Peyer's patch (tissue), 4 donors: ENCODE data around the gene VPS50.

Experiments
- CTCF ChIP-seq, 6 experiments: fragments of 450-650 bp in 4 of 6; fragments of 200-600 bp in 2 of 6; sonication (generic) in 1 of 6; IDR thresholded peaks; one replicate each; pipeline ENCODE4 v1.5.1; 2017 to 2019; ENCODE audit warnings: antibody characterized with exemption in 6 of 6, mild to moderate bottlenecking in 3 of 6, moderate library complexity in 1 of 6
- POLR2A ChIP-seq, 2 donors: fragments of 450-650 bp; IDR thresholded peaks; one replicate each; pipeline ENCODE4 v1.5.1; 2017; ENCODE audit warnings: antibody characterized with exemption in 2 of 2, mild to moderate bottlenecking in 2 of 2, moderate library complexity in 2 of 2

- TF ChIP-seq POLR2A (IDR thresholded peaks at IDR 0.05) (no peak), CTCF (IDR thresholded peaks at IDR 0.05) (no peak)
Observed at GRCh38 chr7:93239824-93240223, 7.7 kb downstream of the VPS50 start.
